ENCODE results near the gene L2HGDH.

The L2HGDH gene

DNA sequence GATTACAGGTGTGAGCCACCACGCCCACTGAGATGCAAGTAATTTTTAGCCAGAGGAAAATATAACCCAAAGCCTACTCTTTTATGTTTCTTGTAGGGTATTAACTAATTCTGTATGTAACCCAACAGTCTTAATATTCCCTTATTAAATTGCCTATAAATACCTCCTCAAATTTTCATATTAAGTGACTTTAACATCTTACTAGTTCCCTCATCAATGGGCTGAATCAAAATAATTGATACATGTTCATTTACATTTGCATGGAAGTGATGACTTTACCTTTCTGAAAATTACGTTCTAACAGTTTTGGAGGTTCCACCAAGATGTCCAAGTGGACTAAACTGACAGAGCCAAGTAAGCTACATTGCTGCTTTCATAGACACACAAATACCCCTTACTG lies 83.7 kb downstream of the L2HGDH start:
- DNase-seq = no peak
- H3K4me1 Mint-ChIP-seq = peaks cover 53% of the 10 kb centered on the region
- H3K9me3 Mint-ChIP-seq = peaks cover 16% of the 10 kb centered on the region
- H3K36me3 Mint-ChIP-seq (ENCODE audit: low read depth) = peaks cover 36% of the 10 kb centered on the region
- no peak overlapping the region for H3K27ac Mint-ChIP-seq
- no peak overlapping the region for H3K4me3 Mint-ChIP-seq
- peaks cover 3% of the 10 kb centered on the region for H3K27me3 Mint-ChIP-seq (ENCODE audit: low read depth, poor library complexity)
- TF ChIP-seq, protein P1, sequence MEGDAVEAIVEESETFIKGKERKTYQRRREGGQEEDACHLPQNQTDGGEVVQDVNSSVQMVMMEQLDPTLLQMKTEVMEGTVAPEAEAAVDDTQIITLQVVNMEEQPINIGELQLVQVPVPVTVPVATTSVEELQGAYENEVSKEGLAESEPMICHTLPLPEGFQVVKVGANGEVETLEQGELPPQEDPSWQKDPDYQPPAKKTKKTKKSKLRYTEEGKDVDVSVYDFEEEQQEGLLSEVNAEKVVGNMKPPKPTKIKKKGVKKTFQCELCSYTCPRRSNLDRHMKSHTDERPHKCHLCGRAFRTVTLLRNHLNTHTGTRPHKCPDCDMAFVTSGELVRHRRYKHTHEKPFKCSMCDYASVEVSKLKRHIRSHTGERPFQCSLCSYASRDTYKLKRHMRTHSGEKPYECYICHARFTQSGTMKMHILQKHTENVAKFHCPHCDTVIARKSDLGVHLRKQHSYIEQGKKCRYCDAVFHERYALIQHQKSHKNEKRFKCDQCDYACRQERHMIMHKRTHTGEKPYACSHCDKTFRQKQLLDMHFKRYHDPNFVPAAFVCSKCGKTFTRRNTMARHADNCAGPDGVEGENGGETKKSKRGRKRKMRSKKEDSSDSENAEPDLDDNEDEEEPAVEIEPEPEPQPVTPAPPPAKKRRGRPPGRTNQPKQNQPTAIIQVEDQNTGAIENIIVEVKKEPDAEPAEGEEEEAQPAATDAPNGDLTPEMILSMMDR (IDR thresholded peaks at IDR 0.05) = no peak

DNA sequence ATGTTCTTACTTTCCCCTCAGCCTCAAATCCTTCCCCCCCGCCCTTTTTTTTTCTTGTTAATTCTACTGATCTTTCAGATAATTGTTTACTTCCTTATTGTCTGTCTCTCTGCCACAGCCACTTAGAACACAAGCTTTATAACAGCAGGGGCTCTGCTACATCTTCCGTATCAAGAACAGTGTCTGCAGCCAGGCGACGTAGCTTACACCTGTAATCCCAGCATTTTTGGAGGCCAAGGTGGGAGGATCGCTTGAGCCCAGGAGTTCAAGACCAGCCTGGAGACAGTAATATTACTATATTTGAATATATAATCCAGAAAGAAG lies 86.1 kb downstream of the L2HGDH start:
- Mint-ChIP-seq H3K36me3 (ENCODE audit: low read depth) (peaks cover 48% of the 10 kb centered on the region), H3K27ac (peak overlapping the region; percentile 22), H3K27me3 (ENCODE audit: low read depth, poor library complexity) (peaks cover 6% of the 10 kb centered on the region), H3K9me3 (peaks cover 16% of the 10 kb centered on the region), H3K4me1 (peaks cover 48% of the 10 kb centered on the region), H3K4me3 (no peak overlapping the region)
- no peak for DNase-seq
- TF ChIP-seq, protein P1 (IDR thresholded peaks at IDR 0.05) = no peak

DNA sequence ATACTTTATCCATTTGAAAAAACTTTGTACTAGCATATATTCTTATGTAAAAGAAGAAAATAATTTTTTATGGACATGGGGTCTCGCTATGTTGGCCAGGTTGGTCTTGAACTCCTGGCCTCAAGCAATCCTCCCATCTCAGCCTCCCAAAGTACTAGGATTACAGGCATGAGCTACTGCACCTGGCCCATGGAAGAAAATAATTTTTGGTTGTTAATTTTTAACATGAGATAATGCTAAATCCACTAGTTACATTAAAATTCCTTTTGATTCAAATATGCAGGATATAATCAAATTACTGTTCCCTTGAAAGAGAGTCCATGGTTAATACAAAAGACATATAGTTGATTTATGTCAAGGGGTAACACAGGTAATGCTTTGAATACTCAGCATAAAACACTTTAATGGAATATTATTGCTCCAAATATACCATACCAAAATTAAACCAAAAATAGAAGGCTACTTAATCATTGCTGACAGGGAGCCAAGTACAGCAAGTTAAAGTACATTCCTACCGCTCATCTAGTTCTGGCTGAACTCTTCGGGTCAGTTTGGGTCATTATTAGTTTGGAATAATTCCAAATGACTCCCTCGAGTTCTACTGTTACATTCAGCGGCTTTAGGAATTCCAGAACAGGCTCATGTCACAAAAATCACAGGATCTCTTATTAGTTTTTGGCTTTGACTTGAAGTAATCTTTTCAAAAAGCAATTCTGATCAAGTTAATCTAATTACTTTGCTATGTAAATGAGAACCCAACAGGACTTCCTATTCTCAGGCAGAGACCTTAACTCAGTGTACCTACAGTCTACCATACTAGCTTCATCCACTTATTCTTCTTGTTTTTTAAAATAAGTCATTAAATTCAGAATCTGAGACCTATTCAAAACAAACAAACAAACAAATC lies 86.7 kb downstream of the L2HGDH start:
- Mint-ChIP-seq H3K4me1 (peaks cover 42% of the 10 kb centered on the region), H3K36me3 (ENCODE audit: low read depth) (peaks cover 52% of the 10 kb centered on the region), H3K27me3 (ENCODE audit: low read depth, poor library complexity) (peaks cover 6% of the 10 kb centered on the region), H3K9me3 (peaks cover 16% of the 10 kb centered on the region), H3K4me3 (no peak overlapping the region), H3K27ac (peak overlapping the region; percentile 22)
- TF ChIP-seq, protein P1 (IDR thresholded peaks at IDR 0.05) = no peak
- DNase-seq = no peak

DNA sequence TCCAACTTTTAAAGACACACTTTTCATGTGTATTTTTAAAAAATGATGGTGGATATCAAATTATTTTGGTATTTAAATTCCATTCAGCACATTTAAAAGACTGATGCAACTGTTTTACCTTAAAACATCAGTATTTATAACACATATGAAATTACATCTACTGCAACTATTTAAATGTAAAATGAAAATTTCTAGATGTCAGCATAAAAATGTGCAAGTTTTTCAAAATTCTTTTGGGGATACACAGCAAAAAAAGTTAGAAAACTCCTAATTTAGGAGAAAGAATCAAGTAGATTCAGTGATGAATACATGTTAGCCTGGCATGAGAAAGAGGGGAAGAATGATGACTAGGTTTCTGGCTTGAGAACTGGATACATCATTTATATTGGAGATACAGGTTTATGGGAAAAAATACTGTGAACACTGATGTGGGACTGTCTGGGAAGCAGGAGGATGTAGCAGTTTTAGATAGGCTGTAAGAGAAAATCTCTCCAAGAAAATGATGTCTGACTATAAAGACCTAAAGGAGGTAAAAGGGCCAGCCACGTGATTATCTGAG lies 89.9 kb downstream of the L2HGDH start:
- peaks cover 51% of the 10 kb centered on the region for H3K36me3 Mint-ChIP-seq (ENCODE audit: low read depth)
- H3K9me3 Mint-ChIP-seq = peaks cover 8% of the 10 kb centered on the region
- peaks cover 26% of the 10 kb centered on the region for H3K4me1 Mint-ChIP-seq
- TF ChIP-seq, protein P1 (IDR thresholded peaks at IDR 0.05) = no peak
- DNase-seq = no peak
- peaks cover 2% of the 10 kb centered on the region for H3K27me3 Mint-ChIP-seq (ENCODE audit: low read depth, poor library complexity)
- H3K4me3 Mint-ChIP-seq = no peak overlapping the region
- H3K27ac Mint-ChIP-seq = peak overlapping the region; percentile 25

DNA sequence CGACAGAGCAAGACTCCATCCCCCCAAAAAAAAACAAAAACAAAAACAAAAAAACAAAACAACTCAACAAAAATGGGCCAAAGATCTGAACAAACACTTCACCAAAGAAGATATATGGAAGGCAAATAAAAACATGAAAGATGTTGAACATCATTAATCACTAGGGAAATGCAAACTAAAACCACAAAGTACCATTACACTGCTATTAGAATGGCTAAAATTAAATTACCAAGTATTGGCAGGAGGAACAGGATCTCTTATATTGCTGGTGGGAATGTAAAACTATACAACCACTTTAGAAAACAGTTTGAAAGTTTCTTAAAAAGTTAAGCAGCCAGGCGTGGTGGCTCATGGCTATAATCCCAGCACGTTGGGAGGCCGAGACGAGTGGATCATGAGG lies 93.5 kb downstream of the L2HGDH start:
- peaks cover 2% of the 10 kb centered on the region for H3K27me3 Mint-ChIP-seq (ENCODE audit: low read depth, poor library complexity)
- no peak overlapping the region for H3K27ac Mint-ChIP-seq
- DNase-seq = no peak
- H3K9me3 Mint-ChIP-seq = peaks cover 12% of the 10 kb centered on the region
- peaks cover 10% of the 10 kb centered on the region for H3K4me1 Mint-ChIP-seq
- no peak overlapping the region for H3K4me3 Mint-ChIP-seq
- H3K36me3 Mint-ChIP-seq (ENCODE audit: low read depth) = peaks cover 46% of the 10 kb centered on the region
- TF ChIP-seq, protein P1 (IDR thresholded peaks at IDR 0.05) = no peak
